ENCODE results near the gene SMYD3. TPM values are rescaled to one million over a fixed set of nuclear protein-coding genes. Genes with fewer than 3 reads are reported as not detected.

The SMYD3 gene
- total and polyA plus RNA-seq, 2 of the 13 experiments (the other 11 are each of a cell fraction or from before 2014, with no cell fraction given): 27.7 to 35.8 TPM

DNA sequence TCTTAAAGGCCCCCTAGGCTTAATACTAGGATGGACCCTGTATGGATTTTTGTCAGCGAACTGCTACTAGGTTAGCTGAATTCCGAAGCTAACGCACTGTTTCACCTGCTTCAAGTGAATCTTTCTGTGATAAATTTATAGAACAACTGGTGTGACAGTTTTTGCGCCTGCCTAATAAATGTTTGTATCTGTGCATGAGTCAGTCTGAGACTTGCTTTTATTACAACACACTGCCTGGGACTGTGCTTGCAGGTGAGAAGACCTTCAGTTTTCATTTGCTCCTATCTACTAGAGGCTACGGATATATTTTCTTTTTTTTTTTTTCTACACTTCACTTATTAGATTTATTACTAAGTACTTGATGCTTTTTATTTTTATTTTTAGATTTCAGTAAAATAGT is 420.9 kb downstream of the SMYD3 start:
- Histone ChIP-seq H3K4me2 (ENCODE audit: low read depth, low read length) (no peak overlapping the region), H4K20me1 (ENCODE audit: insufficient read depth, low read length) (no peaks in the 10 kb centered on the region), H3K27ac (ENCODE audit: extremely low read length, insufficient read depth, low read length) (no peak overlapping the region), H3K9me3 (ENCODE audit: low read length) (peaks cover 8% of the 10 kb centered on the region; the same call in 1 of the 2 replicates), H3K36me3 (replicated peaks in 1 of 2; ENCODE audit: control insufficient read depth in 1 of 2, insufficient read depth in 2 of 2, low read length in 2 of 2) (no peaks in the 10 kb centered on the region), H3K4me3 (replicated peaks in 1 of 3; ENCODE audit: insufficient read depth in 1 of 3, low read depth in 2 of 3, low read length in 3 of 3) (no peak overlapping the region), H3K27me3 (ENCODE audit: control insufficient read depth in 1 of 2, insufficient read depth in 2 of 2, low read length in 2 of 2) (no peaks in the 10 kb centered on the region; a peak in 1 of 5 replicates), H2AFZ (ENCODE audit: low read length) (no peak overlapping the region), H3K9ac (ENCODE audit: insufficient read depth, low read depth, low read length) (no peak overlapping the region), H3K79me2 (ENCODE audit: insufficient read depth, low read length) (no peaks in the 10 kb centered on the region), H3K4me1 (ENCODE audit: insufficient read depth, low read length) (peaks cover 11% of the 10 kb centered on the region)
- TF ChIP-seq KDM3A (CRISPR knock-in tag; IDR thresholded peaks at IDR 0.05; ENCODE audit: low read depth): no peak
- no peak for TF ChIP-seq HMG20B (CRISPR knock-in tag; conservative IDR thresholded peaks at IDR 0.05)
- TF ChIP-seq HBP1 (CRISPR knock-in tag; IDR thresholded peaks at IDR 0.05; ENCODE audit: low read depth): no peak
- TF ChIP-seq, protein P1, sequence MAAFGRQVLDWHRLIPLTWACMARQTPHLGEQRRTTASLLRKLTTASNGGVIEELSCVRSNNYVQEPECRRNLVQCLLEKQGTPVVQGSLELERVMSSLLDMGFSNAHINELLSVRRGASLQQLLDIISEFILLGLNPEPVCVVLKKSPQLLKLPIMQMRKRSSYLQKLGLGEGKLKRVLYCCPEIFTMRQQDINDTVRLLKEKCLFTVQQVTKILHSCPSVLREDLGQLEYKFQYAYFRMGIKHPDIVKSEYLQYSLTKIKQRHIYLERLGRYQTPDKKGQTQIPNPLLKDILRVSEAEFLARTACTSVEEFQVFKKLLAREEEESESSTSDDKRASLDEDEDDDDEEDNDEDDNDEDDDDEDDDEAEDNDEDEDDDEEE (CRISPR knock-in tag; IDR thresholded peaks at IDR 0.05): no peak
- TF ChIP-seq ZBTB40 (IDR thresholded peaks at IDR 0.05): no peak
- no peak for TF ChIP-seq ZBTB40 (CRISPR knock-in tag; IDR thresholded peaks at IDR 0.05)
- no peak for TF ChIP-seq ZNF703 (CRISPR knock-in tag; IDR thresholded peaks at IDR 0.05; ENCODE audit: borderline replicate concordance)
- TF ChIP-seq GFI1 (CRISPR knock-in tag; IDR thresholded peaks at IDR 0.05; ENCODE audit: borderline replicate concordance): no peak
- no peak for TF ChIP-seq MED1 (CRISPR knock-in tag; IDR thresholded peaks at IDR 0.05)
- TF ChIP-seq, protein P2, sequence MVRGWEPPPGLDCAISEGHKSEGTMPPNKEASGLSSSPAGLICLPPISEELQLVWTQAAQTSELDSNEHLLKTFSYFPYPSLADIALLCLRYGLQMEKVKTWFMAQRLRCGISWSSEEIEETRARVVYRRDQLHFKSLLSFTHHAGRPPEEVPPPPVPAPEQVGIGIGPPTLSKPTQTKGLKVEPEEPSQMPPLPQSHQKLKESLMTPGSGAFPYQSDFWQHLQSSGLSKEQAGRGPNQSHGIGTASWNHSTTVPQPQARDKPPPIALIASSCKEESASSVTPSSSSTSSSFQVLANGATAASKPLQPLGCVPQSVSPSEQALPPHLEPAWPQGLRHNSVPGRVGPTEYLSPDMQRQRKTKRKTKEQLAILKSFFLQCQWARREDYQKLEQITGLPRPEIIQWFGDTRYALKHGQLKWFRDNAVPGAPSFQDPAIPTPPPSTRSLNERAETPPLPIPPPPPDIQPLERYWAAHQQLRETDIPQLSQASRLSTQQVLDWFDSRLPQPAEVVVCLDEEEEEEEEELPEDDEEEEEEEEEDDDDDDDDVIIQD (CRISPR knock-in tag; IDR thresholded peaks at IDR 0.05; ENCODE audit: low read depth): no peak
- BruUV-seq (replicated peaks): no TSS peak
- DNase-seq (ENCODE audit: low spot score): no peak
- 93% methylated on average over 3 of the region's 5 CpGs for WGBS (ENCODE audit: low lambda C conversion rate)
- CTCF ChIA-PET (ENCODE audit: low intra/inter-chr PET ratio, low total read pairs): no interaction called here
- no peak for FAIRE-seq
- intact Hi-C loops (cut with micrococcal nuclease; ENCODE audit: unreplicated experiment) (no loop called here), in situ Hi-C loops (cut with HindIII; ENCODE audit: extremely low pct_ligation_motif_present, low pct_unique_long_range_greater_than_20kb) (no loop called here)
- POLR2A ChIA-PET: no interaction called here
- no peak for ATAC-seq
